ENCODE results near the gene FAM25C.
"Not testable (repeated sequence)": the region's sequence is repeated elsewhere in the genome, so short reads cannot be mapped to it uniquely, and the experiment has no call there.

The FAM25C gene

GRCh38 chr10:47999691-48000090, at the start of gene FAM25C:
Gene FAM25C (minus strand): TSS chr10:47999791. CDS start chr10:47999765, 26 bp downstream.
- H3K27me3 Mint-ChIP-seq (ENCODE audit: low read depth, poor library complexity); H3K4me3 Mint-ChIP-seq; H3K4me1 Mint-ChIP-seq; DNase-seq; H3K27ac Mint-ChIP-seq; H3K9me3 Mint-ChIP-seq; H3K36me3 Mint-ChIP-seq (ENCODE audit: low read depth): not testable (repeated sequence)

GRCh38 chr10:48044557-48044956, 45.0 kb upstream of the FAM25C start:
- H3K4me3 Mint-ChIP-seq; DNase-seq; H3K27me3 Mint-ChIP-seq (ENCODE audit: low read depth, poor library complexity); H3K4me1 Mint-ChIP-seq; H3K9me3 Mint-ChIP-seq; H3K36me3 Mint-ChIP-seq (ENCODE audit: low read depth); H3K27ac Mint-ChIP-seq: not testable (repeated sequence)

- H3K27me3 Mint-ChIP-seq (ENCODE audit: low read depth, poor library complexity); H3K27ac Mint-ChIP-seq; H3K9me3 Mint-ChIP-seq; H3K36me3 Mint-ChIP-seq (ENCODE audit: low read depth); H3K4me1 Mint-ChIP-seq; DNase-seq; H3K4me3 Mint-ChIP-seq: not testable (repeated sequence)
Observed at GRCh38 chr10:48031390-48031789, 31.8 kb upstream of the FAM25C start.

- H3K27me3 Mint-ChIP-seq (ENCODE audit: low read depth, poor library complexity); H3K9me3 Mint-ChIP-seq; H3K27ac Mint-ChIP-seq; DNase-seq; H3K4me1 Mint-ChIP-seq; H3K36me3 Mint-ChIP-seq (ENCODE audit: low read depth); H3K4me3 Mint-ChIP-seq: not testable (repeated sequence)
Observed at GRCh38 chr10:48002306-48002705, 2.7 kb upstream of the FAM25C start.

GRCh38 chr10:47994045-47994444, 5.5 kb downstream of the FAM25C start:
- H3K36me3 Mint-ChIP-seq (ENCODE audit: low read depth); DNase-seq; H3K27ac Mint-ChIP-seq; H3K27me3 Mint-ChIP-seq (ENCODE audit: low read depth, poor library complexity); H3K4me3 Mint-ChIP-seq; H3K4me1 Mint-ChIP-seq; H3K9me3 Mint-ChIP-seq: not testable (repeated sequence)

- not testable (repeated sequence) for DNase-seq
Observed at GRCh38 chr10:47992560-47992959, 7.0 kb downstream of the FAM25C start.

GRCh38 chr10:47991706-47992105, 7.9 kb downstream of the FAM25C start:
- not testable (repeated sequence) for H3K4me1 Mint-ChIP-seq; H3K4me3 Mint-ChIP-seq; DNase-seq; H3K27me3 Mint-ChIP-seq (ENCODE audit: low read depth, poor library complexity); H3K9me3 Mint-ChIP-seq; H3K36me3 Mint-ChIP-seq (ENCODE audit: low read depth); H3K27ac Mint-ChIP-seq

More at GRCh38 chr10:47992560-47992959, 7.0 kb downstream of the FAM25C start:
- H3K27me3 Mint-ChIP-seq (ENCODE audit: low read depth, poor library complexity); H3K36me3 Mint-ChIP-seq (ENCODE audit: low read depth); H3K4me1 Mint-ChIP-seq; H3K4me3 Mint-ChIP-seq; H3K9me3 Mint-ChIP-seq; H3K27ac Mint-ChIP-seq: not testable (repeated sequence)

DNA sequence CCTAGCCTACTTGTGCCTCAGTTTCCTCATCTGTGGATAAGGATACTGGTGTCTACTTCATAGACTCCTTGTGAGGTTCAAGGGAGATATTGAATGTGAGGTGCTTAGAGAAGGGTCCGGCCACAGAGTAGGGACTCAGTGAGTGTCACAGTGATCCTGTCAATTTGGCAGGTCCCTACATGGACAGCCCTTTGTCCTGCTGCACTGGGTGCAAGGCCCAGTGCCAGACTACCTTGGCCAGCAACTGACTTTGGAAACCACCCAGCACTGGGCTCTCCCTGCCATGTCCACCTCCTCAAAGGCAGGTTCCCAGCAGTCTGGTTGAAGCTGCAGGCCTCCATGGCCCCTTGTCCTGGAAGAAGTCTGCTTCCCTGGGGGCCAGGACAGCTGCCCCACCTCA, 9.5 kb downstream of the FAM25C start:
- H3K4me3 Mint-ChIP-seq; H3K4me1 Mint-ChIP-seq; H3K9me3 Mint-ChIP-seq; H3K36me3 Mint-ChIP-seq (ENCODE audit: low read depth); H3K27ac Mint-ChIP-seq; DNase-seq; H3K27me3 Mint-ChIP-seq (ENCODE audit: low read depth, poor library complexity): not testable (repeated sequence)

DNA sequence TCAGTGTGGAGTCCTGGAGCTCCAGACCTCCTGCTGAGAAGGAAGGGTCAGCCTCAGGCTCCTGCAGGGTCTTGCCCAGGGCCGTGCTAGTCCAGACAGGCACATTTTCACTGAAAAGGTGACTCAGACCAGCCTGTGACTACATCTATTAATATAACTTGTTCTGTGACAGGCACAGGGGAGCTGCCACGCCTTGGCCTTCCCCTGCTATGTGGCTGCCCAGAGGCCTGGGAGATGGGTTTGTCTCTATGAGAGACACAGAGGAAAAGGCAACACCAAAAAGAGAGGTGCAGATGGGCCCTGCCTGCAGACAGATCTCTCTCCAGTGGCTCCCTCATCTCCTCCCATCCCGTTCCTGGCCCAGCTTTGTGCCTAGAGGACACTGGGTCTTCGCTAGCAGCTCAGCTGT, 10.0 kb downstream of the FAM25C start:
- H3K4me3 Mint-ChIP-seq; H3K27me3 Mint-ChIP-seq (ENCODE audit: low read depth, poor library complexity); H3K27ac Mint-ChIP-seq; DNase-seq; H3K36me3 Mint-ChIP-seq (ENCODE audit: low read depth); H3K9me3 Mint-ChIP-seq; H3K4me1 Mint-ChIP-seq: not testable (repeated sequence)

- not testable (repeated sequence) for H3K4me1 Mint-ChIP-seq; DNase-seq; H3K4me3 Mint-ChIP-seq; H3K27ac Mint-ChIP-seq; H3K9me3 Mint-ChIP-seq; H3K27me3 Mint-ChIP-seq (ENCODE audit: low read depth, poor library complexity); H3K36me3 Mint-ChIP-seq (ENCODE audit: low read depth)
Observed at GRCh38 chr10:47988718-47989541, 10.7 kb downstream of the FAM25C start.

GRCh38 chr10:47987952-47988351, 11.6 kb downstream of the FAM25C start:
- DNase-seq; H3K4me3 Mint-ChIP-seq; H3K4me1 Mint-ChIP-seq; H3K36me3 Mint-ChIP-seq (ENCODE audit: low read depth); H3K27ac Mint-ChIP-seq; H3K9me3 Mint-ChIP-seq; H3K27me3 Mint-ChIP-seq (ENCODE audit: low read depth, poor library complexity): not testable (repeated sequence)

DNA sequence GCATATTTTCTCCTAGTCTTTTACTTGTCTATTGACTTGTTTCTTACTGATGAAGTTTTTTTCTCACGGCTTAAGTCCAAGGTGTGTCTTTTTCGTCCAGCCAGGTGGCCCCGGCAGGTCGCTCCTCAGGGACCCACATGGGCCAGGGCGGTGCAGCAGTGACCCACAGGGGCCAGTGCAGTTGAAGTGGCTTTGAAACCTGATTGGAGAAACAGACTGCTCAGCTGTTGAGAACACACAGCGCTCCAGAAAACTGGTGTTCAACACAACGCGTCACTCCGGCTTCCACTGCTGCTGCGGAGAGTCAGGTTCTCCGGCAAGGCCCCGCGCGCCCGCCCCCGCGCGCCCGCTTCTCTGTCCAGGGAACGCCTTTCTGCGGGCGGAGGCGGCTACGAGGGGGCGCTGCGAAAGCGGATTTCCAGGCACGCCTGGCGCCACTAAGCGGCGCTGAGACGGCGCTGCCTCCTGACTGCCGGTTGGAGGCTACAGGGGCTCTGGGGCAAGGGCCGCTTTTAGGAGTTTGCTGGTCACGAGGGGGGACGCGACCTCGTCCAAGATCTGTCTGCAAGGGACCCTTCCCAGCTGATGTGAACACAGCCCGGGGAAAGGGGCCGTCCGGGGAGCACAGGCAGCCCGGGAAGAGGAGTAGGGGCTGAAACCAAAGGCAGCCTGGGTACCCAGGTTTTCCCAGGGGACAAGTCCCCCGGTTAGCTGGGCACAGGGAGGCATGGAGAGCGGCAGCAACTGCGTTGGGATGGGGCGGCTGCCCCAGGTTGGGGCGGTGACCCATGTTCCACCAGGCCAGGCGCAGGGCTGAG, 13.0 kb downstream of the FAM25C start:
- H3K27ac Mint-ChIP-seq; H3K36me3 Mint-ChIP-seq (ENCODE audit: low read depth); H3K4me1 Mint-ChIP-seq; DNase-seq; H3K9me3 Mint-ChIP-seq; H3K27me3 Mint-ChIP-seq (ENCODE audit: low read depth, poor library complexity): not testable (repeated sequence)
- H3K4me3 Mint-ChIP-seq = peak overlapping the region; percentile 54

- H3K9me3 Mint-ChIP-seq; H3K4me1 Mint-ChIP-seq; DNase-seq; H3K27me3 Mint-ChIP-seq (ENCODE audit: low read depth, poor library complexity); H3K4me3 Mint-ChIP-seq; H3K36me3 Mint-ChIP-seq (ENCODE audit: low read depth); H3K27ac Mint-ChIP-seq: not testable (repeated sequence)
Observed at GRCh38 chr10:47975409-47975808, 24.2 kb downstream of the FAM25C start.

DNA sequence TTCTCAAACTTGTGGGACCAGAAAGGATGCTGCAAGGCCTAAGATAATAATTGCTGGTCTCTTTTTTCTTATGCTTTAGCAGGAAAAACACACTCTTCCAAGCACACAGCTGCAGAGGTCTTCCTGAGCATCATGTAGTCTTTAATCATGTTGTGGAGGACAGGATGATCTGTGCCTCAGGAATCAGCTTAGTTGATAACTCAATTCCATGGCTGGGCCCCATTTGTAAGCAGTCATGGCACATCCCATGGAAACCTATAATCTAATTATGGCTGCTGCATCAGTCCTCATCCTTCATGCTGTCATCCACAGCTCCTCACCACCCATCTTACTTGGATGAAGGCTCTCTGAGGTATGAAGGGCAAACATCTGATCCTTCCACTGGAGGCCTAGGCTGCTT, 26.5 kb downstream of the FAM25C start:
- not testable (repeated sequence) for H3K36me3 Mint-ChIP-seq (ENCODE audit: low read depth); H3K27ac Mint-ChIP-seq; DNase-seq; H3K4me1 Mint-ChIP-seq; H3K9me3 Mint-ChIP-seq; H3K4me3 Mint-ChIP-seq; H3K27me3 Mint-ChIP-seq (ENCODE audit: low read depth, poor library complexity)

DNA sequence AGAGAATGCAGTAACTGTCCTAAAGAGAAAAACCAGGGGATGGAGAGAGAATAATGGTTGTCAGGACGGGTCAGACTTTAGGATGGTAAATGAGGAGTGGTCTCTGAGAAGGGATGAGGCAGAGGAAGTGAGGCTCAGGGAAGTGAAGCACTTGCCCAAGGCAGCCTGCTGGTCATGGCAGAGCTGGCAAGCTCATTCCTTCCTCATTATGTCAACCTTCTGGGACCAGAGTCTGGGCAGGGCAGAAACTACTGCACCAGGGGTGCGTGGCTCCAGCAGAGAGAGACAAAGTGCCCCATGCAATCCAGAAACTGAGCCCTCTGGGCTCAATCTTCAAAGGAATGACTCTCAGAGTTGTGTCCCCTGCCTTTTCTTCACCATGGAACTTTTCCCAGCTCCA, 27.5 kb downstream of the FAM25C start:
- not testable (repeated sequence) for H3K4me1 Mint-ChIP-seq; H3K27ac Mint-ChIP-seq; H3K27me3 Mint-ChIP-seq (ENCODE audit: low read depth, poor library complexity); H3K4me3 Mint-ChIP-seq; DNase-seq; H3K9me3 Mint-ChIP-seq; H3K36me3 Mint-ChIP-seq (ENCODE audit: low read depth)

Data from nephron progenitor cell (in vitro differentiated cells).